ENCODE results near the gene ZNF554. TPM values are rescaled to one million over a fixed set of nuclear protein-coding genes. Genes with fewer than 3 reads are reported as not detected.

Gene ZNF554
- total RNA-seq, 1 experiment from 2014 or later: 5.9 TPM

GRCh38 chr19:2850256-2850925 lies 30.7 kb downstream of the ZNF554 start:
- Mint-ChIP-seq H3K4me3 (no peak overlapping the region; a peak in 1 of 5 replicates), H3K27ac (no peak overlapping the region), H3K27me3 (ENCODE audit: low read depth) (no peaks in the 10 kb centered on the region), H3K9me3 (peaks cover 75 to 86% of the 10 kb centered on the region in 2 experiments), H3K4me1 (no peaks in the 10 kb centered on the region), H3K36me3 (ENCODE audit: insufficient read depth in 1 of 3, low read depth in 3 of 3) (peaks cover 80 to 88% (median 83%) of the 10 kb centered on the region in 3 experiments)
- WGBS (ENCODE audit: extremely low coverage, insufficient read length, low lambda C conversion rate): no CpG with 5 or more reads among the region's 3 CpGs
- H3K4me1 ChIP-seq (ENCODE audit: insufficient read depth, low read length): no peaks in the 10 kb centered on the region
- H2BK12ac ChIP-seq (ENCODE audit: insufficient read length, low read depth, low read length): no peak overlapping the region
- H3K27ac ChIP-seq (ENCODE audit: insufficient read length, low read depth, low read length): no peak overlapping the region
- H3K23me2 ChIP-seq (ENCODE audit: insufficient read length, low read depth, low read length, poor library complexity, severe bottlenecking): no peaks in the 10 kb centered on the region
- H3K27me3 ChIP-seq (ENCODE audit: insufficient read depth, low read length): no peaks in the 10 kb centered on the region
- no peak for TF ChIP-seq CTCF (conservative IDR thresholded peaks at IDR 0.05)
- H2BK15ac ChIP-seq (ENCODE audit: low read depth, low read length): no peak overlapping the region
- no peak overlapping the region for H2AFZ ChIP-seq (ENCODE audit: low read length)
- H3K23ac ChIP-seq (ENCODE audit: insufficient read length, low read depth, low read length): no peak overlapping the region
- no peak overlapping the region for H3K56ac ChIP-seq (ENCODE audit: insufficient read length, low read depth, low read length)
- no peak overlapping the region for H3K4me2 ChIP-seq (ENCODE audit: insufficient read depth, insufficient read length, low read length)
- no peak overlapping the region for H4K5ac ChIP-seq (ENCODE audit: insufficient read length, low read depth, low read length)
- no peaks in the 10 kb centered on the region for H3K79me1 ChIP-seq (ENCODE audit: insufficient read depth, low read depth, low read length, poor library complexity, severe bottlenecking)
- no peak overlapping the region for H2BK120ac ChIP-seq (ENCODE audit: low read depth, low read length, poor library complexity, severe bottlenecking)
- peaks cover 51% of the 10 kb centered on the region for H3K9me3 ChIP-seq (ENCODE audit: control insufficient read depth, low read depth, low read length)
- H2BK5ac ChIP-seq (ENCODE audit: insufficient read length, low read length): no peak overlapping the region
- no peak overlapping the region for H3K4ac ChIP-seq (ENCODE audit: low read depth, low read length)
- H2BK20ac ChIP-seq (ENCODE audit: low read depth, low read length, poor library complexity, severe bottlenecking): no peak overlapping the region
- no peak for DNase-seq
- H2AK5ac ChIP-seq (ENCODE audit: insufficient read length, low read length): no peak overlapping the region
- no peak overlapping the region for H4K8ac ChIP-seq (replicated peaks; ENCODE audit: insufficient read length, low read depth, low read length)
- H4K91ac ChIP-seq (ENCODE audit: insufficient read length, low read depth, low read length): no peak overlapping the region
- no peak overlapping the region for H3K9ac ChIP-seq (ENCODE audit: extremely low read depth, insufficient read length, low read length)
- no peak overlapping the region for H3K18ac ChIP-seq (ENCODE audit: insufficient read length, low read depth, low read length)
- H3K79me2 ChIP-seq (ENCODE audit: insufficient read depth, low read length): 0 out of 2 replicates have a peak, but pooled peaks cover 2% of the 10 kb centered on the region
- no peaks in the 10 kb centered on the region for H4K20me1 ChIP-seq (ENCODE audit: control insufficient read depth, insufficient read depth, insufficient read length)
- H3T11ph ChIP-seq (ENCODE audit: low read length): no peak overlapping the region
- H3K14ac ChIP-seq (ENCODE audit: insufficient read depth, low read length): no peak overlapping the region
